ENCODE measurements around the gene PYGO2.
"Not testable (repeated sequence)": the region's sequence is repeated elsewhere in the genome, so short reads cannot be mapped to it uniquely, and the experiment has no call there.

The PYGO2 gene

GRCh38 chr1:154999571-155000410 lies 38.2 kb upstream of the PYGO2 start:
- peak; percentile 83 for DNase-seq

- peak; percentile 84 for DNase-seq
These were observed 37.4 kb upstream of the PYGO2 start for GRCh38 chr1:154998818-154999570.

GRCh38 chr1:154998201-154998780 lies 36.7 kb upstream of the PYGO2 start:
- no peak for DNase-seq

- DNase-seq = no peak
These were observed 35.6 kb upstream of the PYGO2 start for GRCh38 chr1:154996966-154997701.

GRCh38 chr1:154995301-154995983 lies 33.9 kb upstream of the PYGO2 start:
- DNase-seq = not testable (repeated sequence)

- DNase-seq = no peak
These were observed 33.0 kb upstream of the PYGO2 start for GRCh38 chr1:154994591-154994990.

GRCh38 chr1:154994269-154994587 lies 32.6 kb upstream of the PYGO2 start:
- no peak for DNase-seq

- no peak for DNase-seq
These were observed 32.1 kb upstream of the PYGO2 start, which contains the start of gene LENEP for GRCh38 chr1:154993572-154994268. LENEP (plus strand) TSS chr1:154993586; CDS start chr1:154993608, 22 bp downstream.

- DNase-seq = no peak
These were observed 31.4 kb upstream of the PYGO2 start for GRCh38 chr1:154992721-154993571.

- DNase-seq = no peak
These were observed 28.7 kb upstream of the PYGO2 start for GRCh38 chr1:154990276-154990675.

GRCh38 chr1:154989195-154989860 lies 27.7 kb upstream of the PYGO2 start:
- no peak for DNase-seq

GRCh38 chr1:154988058-154988954 lies 26.7 kb upstream of the PYGO2 start:
- DNase-seq = no peak

GRCh38 chr1:154987326-154987725 lies 25.7 kb upstream of the PYGO2 start:
- no peak for DNase-seq

GRCh38 chr1:154986736-154987135 lies 25.2 kb upstream of the PYGO2 start:
- not testable (repeated sequence) for DNase-seq

- DNase-seq = no peak
These were observed 22.3 kb upstream of the PYGO2 start for GRCh38 chr1:154983776-154984466.

GRCh38 chr1:154982897-154983648 lies 21.5 kb upstream of the PYGO2 start, which contains the start of gene FLAD1:
FLAD1 (plus strand) TSS chr1:154983344; CDS start chr1:154983695, 351 bp downstream.
- peak; percentile 98 for DNase-seq

GRCh38 chr1:154982341-154982740 lies 20.8 kb upstream of the PYGO2 start:
- DNase-seq = no peak

GRCh38 chr1:154978360-154978759 lies 16.8 kb upstream of the PYGO2 start:
- no peak for DNase-seq
